A172 (cell line): ENCODE data around the gene NAP1L2. TPM values are rescaled to one million over a fixed set of nuclear protein-coding genes. Genes with fewer than 3 reads are reported as not detected.
"Not testable (repeated sequence)": the region's sequence is repeated elsewhere in the genome, so short reads cannot be mapped to it uniquely, and the experiment has no call there.

Source experiments
- DNase-seq: peaks from one replicate; pipeline ENCODE4 v3.0.0-alpha.2; 2015; ENCODE audit warnings: low spot score
- total RNA-seq: library from RNA; depleted of rRNA; stranded (reverse); fragments of >200 nt; shearing (Covaris generic); gene quantifications from 2 replicates; pipeline ENCODE4 v1.2.3, GENCODE V29; 2014; rRNA removed

NAP1L2 gene
- total RNA-seq = 0.19 and 0.60 TPM in 2 replicates

GRCh38 chrX:73214426-73215094, at the start of gene NAP1L2:
NAP1L2 (minus strand) TSS chrX:73214851; CDS start chrX:73214492, 359 bp downstream.
- peak; percentile 8 for DNase-seq

- DNase-seq = no peak
These were observed 48.3 kb upstream of the NAP1L2 start for GRCh38 chrX:73262991-73263390.

GRCh38 chrX:73239242-73239641, 24.6 kb upstream of the NAP1L2 start:
- no peak for DNase-seq

GRCh38 chrX:73217621-73218020, 3.0 kb upstream of the NAP1L2 start:
- DNase-seq = no peak

- DNase-seq = no peak
These were observed 595 bp upstream of the NAP1L2 start for GRCh38 chrX:73215246-73215645.

GRCh38 chrX:73213734-73214425, 771 bp downstream of the NAP1L2 start:
- no peak for DNase-seq

GRCh38 chrX:73206366-73206765, 8.3 kb downstream of the NAP1L2 start:
- DNase-seq = no peak

- DNase-seq = no peak
These were observed 32.0 kb downstream of the NAP1L2 start for GRCh38 chrX:73182502-73183114.

- not testable (repeated sequence) for DNase-seq
These were observed 45.7 kb downstream of the NAP1L2 start for GRCh38 chrX:73168945-73169344.

Other genes starting within 250 kb of the NAP1L2 start
- gene PABPC1L2B, start 211.9 kb downstream of the NAP1L2 start, total RNA-seq = not detected in 2 replicates
- not detected in 2 replicates for gene PABPC1L2A, start 135.3 kb downstream of the NAP1L2 start, total RNA-seq
- gene CDX4, start 232.2 kb upstream of the NAP1L2 start, total RNA-seq = not detected in 2 replicates